GM06990 (cell line): ENCODE measurements around the gene SELENOO.

Source experiments
- DNase-seq: peaks from one replicate; pipeline ENCODE4 v3.0.0-alpha.2; 2011; ENCODE audit not compliant: insufficient read length; ENCODE audit errors: extremely low read depth
- H3K27me3 ChIP-seq: replicated peaks from 2 replicates; pipeline ENCODE4 v1.6.0; 2011; ENCODE audit warnings: low read length; ENCODE audit not compliant: control insufficient read depth, insufficient read depth
- H3K36me3 ChIP-seq: 2 replicates; pipeline ENCODE4 v1.5.1; 2011; ENCODE audit warnings: low read length; ENCODE audit not compliant: control insufficient read depth, insufficient read depth
- H3K4me3 ChIP-seq: replicated peaks from 2 replicates; pipeline ENCODE4 v1.5.1; 2011; ENCODE audit warnings: low read depth, mild to moderate bottlenecking, control low read depth, low read length
- CTCF ChIP-seq: IDR thresholded peaks from 2 replicates; pipeline ENCODE4 v1.5.1; 2011; ENCODE audit warnings: low read length, control low read depth, mild to moderate bottlenecking, inconsistent platforms; ENCODE audit not compliant: insufficient read depth, poor library complexity, severe bottlenecking

The SELENOO gene

GRCh38 chr22:50247748-50248147 lies 46.9 kb downstream of the SELENOO start:
- peaks cover 19% of the 10 kb centered on the region for H3K36me3 ChIP-seq

GRCh38 chr22:50248196-50249081 lies 47.6 kb downstream of the SELENOO start:
- Histone ChIP-seq H3K36me3 (peaks cover 20% of the 10 kb centered on the region), H3K4me3 (no peak overlapping the region), H3K27me3 (no peaks in the 10 kb centered on the region)
- TF ChIP-seq CTCF = no peak
- DNase-seq = no peak

More at GRCh38 chr22:50247748-50248147, 46.9 kb downstream of the SELENOO start:
- no peak overlapping the region for H3K4me3 ChIP-seq
- no peak for TF ChIP-seq CTCF
- DNase-seq = peak; percentile 71
- H3K27me3 ChIP-seq = no peaks in the 10 kb centered on the region

- Histone ChIP-seq H3K4me3 (peak overlapping the region; percentile 89), H3K27me3 (no peaks in the 10 kb centered on the region), H3K36me3 (peaks cover 20% of the 10 kb centered on the region)
- TF ChIP-seq CTCF = no peak
- DNase-seq = no peak
Observed at GRCh38 chr22:50249341-50250248, 48.8 kb downstream of the SELENOO start.

GRCh38 chr22:50250249-50250554 lies 49.4 kb downstream of the SELENOO start:
- H3K4me3 ChIP-seq = peak overlapping the region; percentile 89
- no peak for TF ChIP-seq CTCF
- H3K27me3 ChIP-seq = no peaks in the 10 kb centered on the region
- DNase-seq = no peak
- peaks cover 20% of the 10 kb centered on the region for H3K36me3 ChIP-seq

GRCh38 chr22:50250555-50251476 lies 50.0 kb downstream of the SELENOO start, which contains the start of gene HDAC10:
Gene HDAC10 (minus strand): TSS chr22:50251265. CDS start chr22:50251032, 233 bp downstream.
- H3K27me3 ChIP-seq = no peaks in the 10 kb centered on the region
- peak within 1 kb of the TSS; percentile 89 for H3K4me3 ChIP-seq
- no peak for TF ChIP-seq CTCF
- DNase-seq = peak; percentile 88
- peaks cover 18% of the 10 kb centered on the region for H3K36me3 ChIP-seq
